Esophagus squamous epithelium (tissue), 5 donors: Measurements from ENCODE around the gene UBR2. TPM values are rescaled to one million over a fixed set of nuclear protein-coding genes. Genes with fewer than 3 reads are reported as not detected.

Experiments
- DNase-seq: peaks from one replicate; lab custom pipeline; 2025; lab: John Stamatoyannopoulos, UW
- H3K27ac ChIP-seq, 4 donors: fragments of 200-600 bp; sonication (generic); one replicate each; pipeline ENCODE4 v1.5.1; 2016 to 2019; ENCODE audit warnings: mild to moderate bottlenecking in 1 of 4
- H3K27me3 ChIP-seq, 4 donors: fragments of 200-600 bp; sonication (generic); 1 replicate in 3 of 4; 2 replicates in 1 of 4; pipeline versions ENCODE4 v1.5.1 to v1.6.0; 2017 to 2021; ENCODE audit warnings: antibody characterized with exemption in 1 of 4
- H3K36me3 ChIP-seq, 3 donors: fragments of 200-600 bp; sonication (generic); one replicate each; pipeline ENCODE4 v1.5.1; 2016 to 2019
- H3K4me1 ChIP-seq, 3 donors: fragments of 200-600 bp; sonication (generic); one replicate each; pipeline ENCODE4 v1.5.1; 2017 to 2019
- H3K4me3 ChIP-seq, 4 donors: fragments of 200-600 bp; sonication (generic); 1 replicate in 3 of 4; 2 replicates in 1 of 4; pipeline ENCODE4 v1.5.1; 2016 to 2019; ENCODE audit warnings: mild to moderate bottlenecking in 2 of 4, moderate library complexity in 1 of 4
- H3K9me3 ChIP-seq, 3 donors: fragments of 200-600 bp; sonication (generic); one replicate each; pipeline ENCODE4 v1.5.1; 2016 to 2019
- CTCF ChIP-seq, 6 experiments: fragments of 450-650 bp in 4 of 6; fragments of 200-600 bp in 2 of 6; sonication (generic) in 2 of 6; IDR thresholded peaks; one replicate each; pipeline ENCODE4 v1.5.1; 2016 to 2019; ENCODE audit warnings: antibody characterized with exemption in 6 of 6, mild to moderate bottlenecking in 4 of 6, moderate library complexity in 4 of 6
- POLR2A ChIP-seq, 4 donors: fragments of 450-650 bp; IDR thresholded peaks; one replicate each; pipeline ENCODE4 v1.6.1; 2017; ENCODE audit warnings: antibody characterized with exemption in 4 of 4, mild to moderate bottlenecking in 4 of 4, moderate library complexity in 3 of 4
- WGBS, 2 donors: methylation state at CpG; one replicate each; pipeline ENCODE4 v1.1.5; 2018; 5-methylcytosine and 5-hydroxymethylcytosine counted together
- intact Hi-C: fragments of 100-400 bp; cut with DNase I; formaldehyde crosslinking; loops from one replicate; pipeline ENCODE4 v1.15.0; 2022
- total RNA-seq, 4 donors: library from RNA; depleted of rRNA; stranded (reverse); fragments of >200 nt; gene quantifications; one replicate each; pipeline ENCODE4 v1.1.0, GENCODE V29; 2016
- donor health status: DM: yes; HTN: yes; CAD: no.

The UBR2 gene
- total RNA-seq, 4 donors from 2014 or later: 14.0 to 25.9 (median 20.4) TPM

- peaks cover 0 to 5% (median 0%) of the 10 kb centered on the region in 3 donors for H3K4me1 ChIP-seq
- no peak for DNase-seq
- no peaks in the 10 kb centered on the region for H3K9me3 ChIP-seq
- TF ChIP-seq POLR2A (IDR thresholded peaks at IDR 0.05) (no peak), CTCF (IDR thresholded peaks at IDR 0.05) (no peak)
- intact Hi-C loops: no loop called here
- no peak overlapping the region for H3K4me3 ChIP-seq
- no peak overlapping the region for H3K27ac ChIP-seq
- 50 to 83% methylated on average over 1 of the region's 1 CpG for WGBS, 2 donors
- H3K36me3 ChIP-seq: peaks cover 0 to 93% (median 5%) of the 10 kb centered on the region in 3 donors
- no peaks in the 10 kb centered on the region for H3K27me3 ChIP-seq
Measured at GRCh38 chr6:42618105-42618504, 54.3 kb downstream of the UBR2 start.

GRCh38 chr6:42618686-42619085, 54.9 kb downstream of the UBR2 start:
- peaks cover 0 to 93% (median 5%) of the 10 kb centered on the region in 3 donors for H3K36me3 ChIP-seq
- H3K27ac ChIP-seq: peak overlapping the region in 1 of 4 donors; percentile 2
- H3K27me3 ChIP-seq: no peaks in the 10 kb centered on the region
- TF ChIP-seq POLR2A (IDR thresholded peaks at IDR 0.05) (no peak), CTCF (IDR thresholded peaks at IDR 0.05) (no peak)
- intact Hi-C loops: no loop called here
- no peaks in the 10 kb centered on the region for H3K9me3 ChIP-seq
- DNase-seq: no peak
- H3K4me1 ChIP-seq: peaks cover 0 to 5% (median 0%) of the 10 kb centered on the region in 3 donors
- no peak overlapping the region for H3K4me3 ChIP-seq
- 49 to 56% methylated on average over 5 of the region's 5 CpGs for WGBS, 2 donors

GRCh38 chr6:42619963-42620362, 56.1 kb downstream of the UBR2 start:
- Histone ChIP-seq H3K36me3 (peaks cover 0 to 95% (median 5%) of the 10 kb centered on the region in 3 donors), H3K9me3 (no peaks in the 10 kb centered on the region), H3K4me1 (peaks cover 0 to 5% (median 0%) of the 10 kb centered on the region in 3 donors), H3K27ac (no peak overlapping the region), H3K27me3 (no peaks in the 10 kb centered on the region), H3K4me3 (no peak overlapping the region)
- DNase-seq: no peak
- intact Hi-C loops: no loop called here
- TF ChIP-seq POLR2A (IDR thresholded peaks at IDR 0.05) (no peak), CTCF (IDR thresholded peaks at IDR 0.05) (no peak)
- WGBS, 2 donors: 73 to 91% methylated on average over 1 of the region's 1 CpG

- H3K4me1 ChIP-seq: peaks cover 0 to 3% (median 0%) of the 10 kb centered on the region in 3 donors
- intact Hi-C loops: no loop called here
- H3K9me3 ChIP-seq: no peaks in the 10 kb centered on the region
- no peak overlapping the region for H3K27ac ChIP-seq
- H3K36me3 ChIP-seq: peaks cover 0 to 95% (median 3%) of the 10 kb centered on the region in 3 donors
- no peak for DNase-seq
- no peak for TF ChIP-seq CTCF (IDR thresholded peaks at IDR 0.05)
- TF ChIP-seq POLR2A (IDR thresholded peaks at IDR 0.05): no peak
- no peak overlapping the region for H3K4me3 ChIP-seq
- H3K27me3 ChIP-seq: no peaks in the 10 kb centered on the region
Measured at GRCh38 chr6:42624601-42625000, 60.8 kb downstream of the UBR2 start.

GRCh38 chr6:42627044-42627443, 63.2 kb downstream of the UBR2 start:
- H3K27ac ChIP-seq: no peak overlapping the region
- intact Hi-C loops: no loop called here
- no peak for TF ChIP-seq CTCF (IDR thresholded peaks at IDR 0.05)
- H3K4me1 ChIP-seq: peaks cover 0 to 3% (median 0%) of the 10 kb centered on the region in 3 donors
- H3K4me3 ChIP-seq: no peak overlapping the region
- 95 to 100% methylated on average over 1 of the region's 1 CpG for WGBS, 2 donors
- H3K9me3 ChIP-seq: no peaks in the 10 kb centered on the region
- H3K36me3 ChIP-seq: peaks cover 0 to 93% (median 3%) of the 10 kb centered on the region in 3 donors
- no peaks in the 10 kb centered on the region for H3K27me3 ChIP-seq
- no peak for DNase-seq
